Thoracic aorta (tissue), 2 donors: ENCODE data around the gene KIF1A. TPM values are rescaled to one million over a fixed set of nuclear protein-coding genes. Genes with fewer than 3 reads are reported as not detected.

Experiments used
- ATAC-seq: fragments of 150-250 bp; one replicate; pipeline ENCODE4 v1.8.0; 2017; ENCODE audit warnings: low read depth; ENCODE audit not compliant: insufficient number of reproducible peaks, low FRiP score
- DNase-seq: peaks from one replicate; pipeline ENCODE4 v3.0.0-alpha.2; 2020; ENCODE audit warnings: low spot score
- H3K27ac ChIP-seq, 2 donors: fragments of 200-600 bp; sonication (generic); 1 replicate in 1 of 2; 2 replicates in 1 of 2; pipeline ENCODE4 v1.5.1; 2016; ENCODE audit warnings: mild to moderate bottlenecking in 2 of 2, moderate library complexity in 2 of 2
- H3K27me3 ChIP-seq: fragments of 200-600 bp; sonication (generic); replicated peaks from 2 replicates; pipeline ENCODE4 v1.6.0; 2016; ENCODE audit warnings: mild to moderate bottlenecking; ENCODE audit not compliant: insufficient read depth
- H3K36me3 ChIP-seq: fragments of 200-600 bp; sonication (generic); one replicate; pipeline ENCODE4 v1.5.1; 2016
- H3K4me1 ChIP-seq, 2 donors: fragments of 200-600 bp; sonication (generic); 1 replicate in 1 of 2; 2 replicates in 1 of 2; pipeline versions ENCODE4 v1.5.1 to v1.6.0; 2016; ENCODE audit warnings: low read depth in 2 of 2, mild to moderate bottlenecking in 1 of 2; ENCODE audit not compliant: control insufficient read depth in 1 of 2
- H3K4me3 ChIP-seq: fragments of 200-600 bp; sonication (generic); 2 replicates; pipeline ENCODE4 v1.5.1; 2016; ENCODE audit warnings: mild to moderate bottlenecking
- H3K9me3 ChIP-seq: fragments of 200-600 bp; sonication (generic); 2 replicates; pipeline ENCODE4 v1.5.1; 2016
- total RNA-seq, 2 donors: library from RNA; depleted of rRNA; stranded (reverse); fragments of >200 nt; gene quantifications; one replicate each; pipeline versions ENCODE4 v1.1.0 to v1.2.3, GENCODE V29; 2016
- TF ChIP-seq, protein P1 (sequence below): fragments of 200-600 bp; sonication (generic); IDR thresholded peaks from one replicate; pipeline ENCODE4 v1.5.1; 2019; ENCODE audit warnings: antibody characterized with exemption

The KIF1A gene
- total RNA-seq, 2 donors from 2014 or later = 0.92 TPM; not detected in 1

- TF ChIP-seq, protein P1, sequence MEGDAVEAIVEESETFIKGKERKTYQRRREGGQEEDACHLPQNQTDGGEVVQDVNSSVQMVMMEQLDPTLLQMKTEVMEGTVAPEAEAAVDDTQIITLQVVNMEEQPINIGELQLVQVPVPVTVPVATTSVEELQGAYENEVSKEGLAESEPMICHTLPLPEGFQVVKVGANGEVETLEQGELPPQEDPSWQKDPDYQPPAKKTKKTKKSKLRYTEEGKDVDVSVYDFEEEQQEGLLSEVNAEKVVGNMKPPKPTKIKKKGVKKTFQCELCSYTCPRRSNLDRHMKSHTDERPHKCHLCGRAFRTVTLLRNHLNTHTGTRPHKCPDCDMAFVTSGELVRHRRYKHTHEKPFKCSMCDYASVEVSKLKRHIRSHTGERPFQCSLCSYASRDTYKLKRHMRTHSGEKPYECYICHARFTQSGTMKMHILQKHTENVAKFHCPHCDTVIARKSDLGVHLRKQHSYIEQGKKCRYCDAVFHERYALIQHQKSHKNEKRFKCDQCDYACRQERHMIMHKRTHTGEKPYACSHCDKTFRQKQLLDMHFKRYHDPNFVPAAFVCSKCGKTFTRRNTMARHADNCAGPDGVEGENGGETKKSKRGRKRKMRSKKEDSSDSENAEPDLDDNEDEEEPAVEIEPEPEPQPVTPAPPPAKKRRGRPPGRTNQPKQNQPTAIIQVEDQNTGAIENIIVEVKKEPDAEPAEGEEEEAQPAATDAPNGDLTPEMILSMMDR = no peak
- Histone ChIP-seq H3K27me3 (no peaks in the 10 kb centered on the region), H3K9me3 (no peaks in the 10 kb centered on the region), H3K4me3 (no peak overlapping the region), H3K27ac (no peak overlapping the region), H3K36me3 (no peaks in the 10 kb centered on the region), H3K4me1 (peaks cover 4 to 17% of the 10 kb centered on the region in 2 donors)
- ATAC-seq (no peak), DNase-seq (no peak)
Measured at GRCh38 chr2:240835528-240835927, 15.5 kb upstream of the KIF1A start.

GRCh38 chr2:240834377-240834975, 14.5 kb upstream of the KIF1A start:
- ATAC-seq (no peak), DNase-seq (no peak)
- H3K4me1 ChIP-seq = peaks cover 4 to 17% of the 10 kb centered on the region in 2 donors
- no peak overlapping the region for H3K4me3 ChIP-seq
- no peak overlapping the region for H3K27ac ChIP-seq
- no peaks in the 10 kb centered on the region for H3K27me3 ChIP-seq
- no peaks in the 10 kb centered on the region for H3K36me3 ChIP-seq
- no peaks in the 10 kb centered on the region for H3K9me3 ChIP-seq
- TF ChIP-seq, protein P1 = no peak

- no peaks in the 10 kb centered on the region for H3K9me3 ChIP-seq
- TF ChIP-seq, protein P1 = no peak
- H3K36me3 ChIP-seq = no peaks in the 10 kb centered on the region
- H3K27me3 ChIP-seq = no peaks in the 10 kb centered on the region
- DNase-seq = no peak
- ATAC-seq = no peak
- H3K4me3 ChIP-seq = no peak overlapping the region
- peaks cover 4 to 17% of the 10 kb centered on the region in 2 donors for H3K4me1 ChIP-seq
- no peak overlapping the region for H3K27ac ChIP-seq
Measured at GRCh38 chr2:240833724-240834285, 13.8 kb upstream of the KIF1A start.

- H3K36me3 ChIP-seq = no peaks in the 10 kb centered on the region
- ATAC-seq = no peak
- H3K9me3 ChIP-seq = no peaks in the 10 kb centered on the region
- DNase-seq = no peak
- peaks cover 4 to 17% of the 10 kb centered on the region in 2 donors for H3K4me1 ChIP-seq
- no peaks in the 10 kb centered on the region for H3K27me3 ChIP-seq
- TF ChIP-seq, protein P1 = no peak
- H3K27ac ChIP-seq = no peak overlapping the region
- no peak overlapping the region for H3K4me3 ChIP-seq
Measured at GRCh38 chr2:240832921-240833494, 13.0 kb upstream of the KIF1A start.

GRCh38 chr2:240832205-240832727, 12.2 kb upstream of the KIF1A start:
- ATAC-seq = peak; percentile 59
- H3K27me3 ChIP-seq = no peaks in the 10 kb centered on the region
- no peak overlapping the region for H3K27ac ChIP-seq
- no peaks in the 10 kb centered on the region for H3K36me3 ChIP-seq
- H3K4me3 ChIP-seq = peak overlapping the region; percentile 59
- TF ChIP-seq, protein P1 = no peak
- peaks cover 4 to 17% of the 10 kb centered on the region in 2 donors for H3K4me1 ChIP-seq
- peak; percentile 37 for DNase-seq
- no peaks in the 10 kb centered on the region for H3K9me3 ChIP-seq
